Activated T-cell treated with anti-CD3 and anti-CD28 coated beads, Interleukin-2, amount 50 U/mL, for 48 hours (primary cell): ENCODE measurements around the gene KRT6A.
A peak's percentile ranks its signal among the peaks of the same experiment; 100 is the strongest.

Source experiments
- DNase-seq, 2 experiments: peaks; one replicate each; pipeline ENCODE4 v3.0.0-alpha.2; 2020

KRT6A gene

GRCh38 chr12:52524241-52524897, 31.3 kb upstream of the KRT6A start:
- peak in 1 of 2 experiments; percentile 4 for DNase-seq

- DNase-seq: no peak
Observed at GRCh38 chr12:52523824-52524223, 30.8 kb upstream of the KRT6A start.

- no peak for DNase-seq
Observed at GRCh38 chr12:52522346-52523011, 29.4 kb upstream of the KRT6A start.

- DNase-seq: peak in 1 of 2 experiments; percentile 4
Observed at GRCh38 chr12:52521568-52522266, 28.7 kb upstream of the KRT6A start.

GRCh38 chr12:52521175-52521567, 28.1 kb upstream of the KRT6A start:
- DNase-seq: peak in 1 of 2 experiments; percentile 11

- DNase-seq: no peak
Observed at GRCh38 chr12:52519826-52520662, 27.0 kb upstream of the KRT6A start, which contains the start of gene KRT5. Gene KRT5 (minus strand): TSS chr12:52520394. CDS start chr12:52520296, 98 bp downstream.

GRCh38 chr12:52519387-52519703, 26.3 kb upstream of the KRT6A start:
- peak in 1 of 2 experiments; percentile 11 for DNase-seq

- no peak for DNase-seq
Observed at GRCh38 chr12:52518574-52519386, 25.7 kb upstream of the KRT6A start.

GRCh38 chr12:52517888-52518287, 24.8 kb upstream of the KRT6A start:
- no peak for DNase-seq

- DNase-seq: no peak
Observed at GRCh38 chr12:52517005-52517835, 24.2 kb upstream of the KRT6A start.

- no peak for DNase-seq
Observed at GRCh38 chr12:52515927-52516831, 23.1 kb upstream of the KRT6A start.

GRCh38 chr12:52515319-52515646, 22.2 kb upstream of the KRT6A start:
- no peak for DNase-seq

- no peak for DNase-seq
Observed at GRCh38 chr12:52514471-52515318, 21.6 kb upstream of the KRT6A start.

GRCh38 chr12:52513736-52514135, 20.7 kb upstream of the KRT6A start:
- no peak for DNase-seq

GRCh38 chr12:52508211-52508610, 15.2 kb upstream of the KRT6A start:
- DNase-seq: no peak

- DNase-seq: no peak
Observed at GRCh38 chr12:52506858-52507715, 14.0 kb upstream of the KRT6A start.

- no peak for DNase-seq
Observed at GRCh38 chr12:52502877-52503276, 9.8 kb upstream of the KRT6A start.

GRCh38 chr12:52501490-52501889, 8.4 kb upstream of the KRT6A start:
- DNase-seq: no peak
